Right lobe of liver (tissue), 6 donors: ENCODE results near the gene MSGN1. TPM values are rescaled to one million over a fixed set of nuclear protein-coding genes. Genes with fewer than 3 reads are reported as not detected.

Experiments used
- ATAC-seq, 4 donors: fragments of 200-7000 bp; cut with Tn5 transposase; one replicate each; pipeline ENCODE4 v1.9.1; 2020; ENCODE audit warnings: mild to moderate bottlenecking in 4 of 4, moderate library complexity in 4 of 4
- DNase-seq, 3 donors: peaks; one replicate each; pipeline ENCODE4 v3.0.0-alpha.2; 2020
- H3K27ac ChIP-seq, 3 donors: fragments of 200-600 bp; one replicate each; pipeline ENCODE4 v1.8.0; 2022
- H3K27me3 ChIP-seq, 2 donors: fragments of 200-600 bp; one replicate each; pipeline ENCODE4 v1.8.0; 2022
- H3K36me3 ChIP-seq, 4 donors: fragments of 200-600 bp; sonication (generic) in 1 of 4; one replicate each; pipeline versions ENCODE4 v1.5.1 to v1.8.0; 2017 to 2022; ENCODE audit warnings: control low read depth in 1 of 4
- H3K4me1 ChIP-seq, 4 donors: fragments of 200-600 bp; sonication (generic) in 1 of 4; one replicate each; pipeline versions ENCODE4 v1.5.1 to v1.8.0; 2017 to 2022; ENCODE audit warnings: control low read depth in 1 of 4
- H3K4me3 ChIP-seq, 3 donors: fragments of 200-600 bp; one replicate each; pipeline ENCODE4 v1.8.0; 2022
- H3K9me3 ChIP-seq, 4 donors: fragments of 200-600 bp; sonication (generic) in 1 of 4; one replicate each; pipeline versions ENCODE4 v1.5.1 to v1.8.0; 2017 to 2022; ENCODE audit warnings: control low read depth in 1 of 4
- CTCF ChIP-seq, 4 donors: fragments of 200-600 bp in 3 of 4; fragments of 450-650 bp in 1 of 4; IDR thresholded peaks; one replicate each; pipeline versions ENCODE4 v1.5.1 to v1.8.0; 2016 to 2022; ENCODE audit warnings: antibody characterized with exemption in 4 of 4, mild to moderate bottlenecking in 2 of 4
- POLR2A ChIP-seq: fragments of 450-650 bp; IDR thresholded peaks from one replicate; pipeline ENCODE4 v1.6.1; 2017; ENCODE audit warnings: antibody characterized with exemption, mild to moderate bottlenecking
- WGBS: methylation state at CpG from one replicate; pipeline ENCODE4 v1.1.6; 2018; ENCODE audit warnings: low coverage, low lambda C conversion rate; ENCODE audit not compliant: insufficient coverage; ENCODE audit errors: missing lambda C conversion rate; 5-methylcytosine and 5-hydroxymethylcytosine counted together
- intact Hi-C, 2 donors: fragments of 100-400 bp; cut with DNase I; formaldehyde crosslinking; loops; one replicate each; pipeline versions ENCODE4 v1.11.2 to v1.14.1; 2022
- total RNA-seq, 6 experiments: library from RNA; depleted of rRNA in 2 of 6; stranded (reverse); fragments of >200 nt in 2 of 6; fragmentation: NEBNext Ultra II Directional in 3 of 6; extraction: Animal tissue kit (Norgen Biotek cat#: 25700) in 3 of 6; gene quantifications; one replicate each; pipeline versions ENCODE4 v1.1.0 to v1.2.4, GENCODE V29; 2016 to 2023
- donor health status: DM: no; HTN: yes; CAD: no.
- donor health status: DM: no; HTN: no; CAD: no.
- donor health status: DM: no; HTN: no; CAD: no.
- donor health status: DM: no; HTN: yes; CAD: no.
- donor health status: DM: no; HTN: yes; CAD: no.

Gene MSGN1
- total RNA-seq, 6 experiments from 2014 or later, result not detected

DNA sequence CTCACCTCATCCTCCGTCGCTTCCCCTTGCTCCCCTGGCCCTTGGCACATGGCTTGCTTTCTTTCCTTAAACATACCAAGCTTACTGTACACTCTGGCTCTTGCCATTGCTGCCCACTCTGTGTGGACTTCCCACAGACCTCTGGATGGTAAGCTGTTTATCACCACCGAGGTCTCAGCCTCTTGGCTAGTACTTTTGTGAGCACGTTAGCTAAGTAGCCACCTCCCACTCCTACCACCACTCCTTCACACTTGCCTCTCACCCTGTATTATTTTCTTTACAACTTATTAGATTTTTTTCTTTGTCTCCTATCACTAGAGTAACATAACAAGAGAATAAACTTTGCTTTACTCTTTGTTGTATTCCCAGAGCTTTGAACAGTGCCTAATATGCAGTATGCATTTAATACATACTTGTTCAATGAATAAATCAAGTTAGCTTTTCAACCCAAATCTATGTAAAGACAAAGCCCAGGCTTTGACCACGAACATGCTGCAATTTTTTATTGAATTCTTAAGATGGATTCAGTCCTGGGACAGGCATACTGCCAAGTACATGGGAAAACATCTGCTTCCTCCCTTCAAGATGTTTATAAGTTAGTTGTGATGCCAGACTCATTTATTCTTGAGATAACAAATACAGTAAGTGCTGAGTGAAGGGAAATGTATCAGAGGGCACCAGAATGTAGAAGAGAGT, 25.0 kb upstream of the MSGN1 start:
- 52% methylated on average over 5 of the region's 5 CpGs for WGBS
- Histone ChIP-seq H3K27ac (no peak overlapping the region), H3K4me3 (no peak overlapping the region), H3K27me3 (no peaks in the 10 kb centered on the region), H3K36me3 (no peaks in the 10 kb centered on the region), H3K9me3 (no peaks in the 10 kb centered on the region), H3K4me1 (no peaks in the 10 kb centered on the region)
- intact Hi-C loops, result no loop called here
- DNase-seq (no peak), ATAC-seq (no peak)
- TF ChIP-seq POLR2A (no peak), CTCF (IDR thresholded peaks at IDR 0.05) (no peak)

DNA sequence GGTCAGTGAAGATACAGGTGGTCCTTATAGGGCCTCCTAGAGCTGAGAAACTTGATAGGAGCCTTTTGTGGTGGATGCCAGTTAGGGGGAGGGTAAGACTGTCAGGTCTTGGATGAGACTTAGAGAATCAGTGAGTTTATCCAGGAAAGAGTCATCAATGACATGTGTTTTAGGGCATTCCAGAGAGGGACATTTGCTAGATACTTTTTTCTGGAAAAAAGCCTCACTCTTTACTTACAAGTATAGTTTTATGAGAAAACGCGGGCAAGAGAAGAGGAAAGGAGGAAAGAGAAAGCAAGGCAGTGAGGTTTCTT, 24.5 kb upstream of the MSGN1 start:
- H3K27ac ChIP-seq, result no peak overlapping the region
- intact Hi-C loops, result no loop called here
- H3K4me3 ChIP-seq, result no peak overlapping the region
- DNase-seq (no peak), ATAC-seq (no peak)
- H3K4me1 ChIP-seq, result no peaks in the 10 kb centered on the region
- H3K27me3 ChIP-seq, result no peaks in the 10 kb centered on the region
- H3K9me3 ChIP-seq, result no peaks in the 10 kb centered on the region
- H3K36me3 ChIP-seq, result no peaks in the 10 kb centered on the region
- no peak for TF ChIP-seq CTCF (IDR thresholded peaks at IDR 0.05)
- TF ChIP-seq POLR2A, result no peak
- 39% methylated on average over 2 of the region's 2 CpGs for WGBS

DNA sequence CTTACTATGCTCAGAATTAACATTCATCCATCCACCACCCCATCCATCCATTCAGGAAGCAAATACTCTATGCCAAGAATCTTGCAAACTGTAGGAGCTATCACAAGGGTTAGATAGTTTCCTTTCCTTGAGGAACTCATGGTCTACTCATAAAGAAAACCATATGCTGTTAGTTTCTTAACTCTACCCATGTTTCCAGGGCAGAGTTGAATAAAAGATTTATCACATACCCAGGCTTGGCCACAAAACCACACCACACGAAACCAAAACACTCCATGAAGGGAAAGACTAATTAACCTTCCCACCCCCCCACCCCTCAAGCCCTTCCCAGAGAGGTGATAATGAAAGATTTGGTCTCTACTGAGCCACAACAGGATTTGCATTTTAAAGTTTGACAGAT, 23.7 kb upstream of the MSGN1 start:
- H3K36me3 ChIP-seq, result no peaks in the 10 kb centered on the region

GRCh38 chr2:17793296-17793695, 23.0 kb upstream of the MSGN1 start:
- Histone ChIP-seq H3K36me3 (no peaks in the 10 kb centered on the region), H3K4me3 (no peak overlapping the region), H3K9me3 (no peaks in the 10 kb centered on the region), H3K4me1 (no peaks in the 10 kb centered on the region), H3K27ac (no peak overlapping the region), H3K27me3 (no peaks in the 10 kb centered on the region)
- ATAC-seq (no peak), DNase-seq (no peak)
- no peak for TF ChIP-seq CTCF (IDR thresholded peaks at IDR 0.05)
- TF ChIP-seq POLR2A, result no peak
- intact Hi-C loops, result no loop called here
- WGBS, result 75% methylated on average over 4 of the region's 4 CpGs

More for the DNA sequence above, 23.7 kb upstream of the MSGN1 start:
- Histone ChIP-seq H3K27me3 (no peaks in the 10 kb centered on the region), H3K4me3 (no peak overlapping the region), H3K4me1 (no peaks in the 10 kb centered on the region), H3K27ac (no peak overlapping the region), H3K9me3 (no peaks in the 10 kb centered on the region)
- 0% methylated on average over 1 of the region's 1 CpG for WGBS
- intact Hi-C loops, result no loop called here
- DNase-seq, result no peak
- no peak for ATAC-seq
- TF ChIP-seq POLR2A (no peak), CTCF (IDR thresholded peaks at IDR 0.05) (no peak)
